Activated CD4-positive, alpha-beta T cell treated with anti-CD3 and anti-CD28 coated beads, Interleukin-2, Interleukin-6, amounts not matched to agents 100 ng/mL and 50 ng/mL, durations not matched to agents 16 hours and 8 hours (primary cell): ENCODE data around the gene BORCS6.
A peak's percentile ranks its signal among the peaks of the same experiment; 100 is the strongest.
"Not testable (repeated sequence)": the region's sequence is repeated elsewhere in the genome, so short reads cannot be mapped to it uniquely, and the experiment has no call there.

Source experiments
- DNase-seq: peaks from one replicate; pipeline ENCODE4 v3.0.0-alpha.2; 2020

Gene BORCS6

GRCh38 chr17:8189711-8190477, at the start of gene BORCS6:
TSS of gene BORCS6 (minus strand) at chr17:8190180. CDS start at chr17:8190140, 40 bp downstream.
- peak; percentile 99 for DNase-seq

GRCh38 chr17:8237886-8238285, 47.9 kb upstream of the BORCS6 start:
- no peak for DNase-seq

GRCh38 chr17:8237175-8237574, 47.2 kb upstream of the BORCS6 start:
- DNase-seq = no peak

DNA sequence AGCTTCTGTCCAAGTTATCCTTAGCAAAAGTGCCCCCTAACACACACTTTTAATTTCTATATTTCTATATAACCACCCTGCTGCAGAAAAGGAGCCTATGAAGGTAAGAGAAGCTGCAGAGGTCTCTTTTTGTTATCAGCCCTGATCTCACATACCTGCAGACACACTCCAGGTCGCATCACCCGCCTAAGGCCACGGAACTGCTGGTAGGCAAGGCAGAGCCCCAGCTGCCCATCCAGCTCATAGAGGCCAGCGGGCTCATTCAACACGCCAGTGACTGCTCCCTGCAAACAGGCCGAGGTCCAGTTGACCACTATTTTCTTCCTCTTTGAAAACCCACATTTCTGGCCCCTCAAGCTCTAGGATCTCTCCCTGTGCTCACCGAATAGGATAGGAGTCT, 45.7 kb upstream of the BORCS6 start:
- no peak for DNase-seq

DNA sequence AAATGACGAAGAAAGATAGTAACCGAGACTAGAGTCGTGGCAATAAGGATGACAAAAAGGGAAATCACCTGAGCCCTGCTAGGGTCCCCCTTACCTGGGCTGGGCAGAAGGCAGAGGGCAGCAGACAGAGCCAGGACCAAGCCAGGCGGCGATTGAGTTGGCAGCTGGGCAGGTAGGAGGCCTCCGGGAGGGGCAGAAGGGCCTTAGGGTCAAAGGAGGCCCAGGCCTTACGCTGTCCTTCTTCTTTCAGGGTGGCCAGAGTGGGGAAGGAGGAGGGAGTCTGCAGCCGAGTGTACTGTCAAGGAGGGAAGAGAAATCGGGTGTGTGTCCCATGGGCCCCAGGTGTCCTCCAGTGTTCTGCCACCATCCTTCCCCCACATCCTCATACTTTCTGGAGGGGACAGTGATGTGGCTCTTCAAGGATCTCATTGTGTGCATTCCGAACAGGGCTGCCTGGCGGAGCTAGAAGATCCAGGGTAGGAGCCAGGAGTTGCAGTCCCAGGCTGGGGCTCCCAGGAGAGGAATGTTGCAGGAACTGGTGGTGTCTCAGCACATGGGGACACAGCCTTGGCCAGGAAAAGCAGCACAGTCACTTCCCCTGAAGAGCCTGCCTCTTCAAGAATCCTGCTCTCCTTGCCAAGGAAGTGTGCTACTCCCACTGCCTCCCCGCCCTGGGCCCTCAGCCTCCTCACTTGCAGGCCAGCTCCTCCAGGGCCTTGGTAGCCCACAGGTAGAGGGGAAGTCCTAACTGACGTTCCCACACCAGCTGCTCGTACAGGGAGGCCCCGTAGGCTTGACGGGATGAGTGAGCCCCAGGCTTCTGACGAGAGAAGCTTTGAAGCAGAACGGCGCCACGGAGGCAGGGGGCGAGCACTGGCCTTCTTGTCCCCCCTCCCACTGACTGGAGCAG, 44.6 kb upstream of the BORCS6 start:
- DNase-seq = no peak

DNA sequence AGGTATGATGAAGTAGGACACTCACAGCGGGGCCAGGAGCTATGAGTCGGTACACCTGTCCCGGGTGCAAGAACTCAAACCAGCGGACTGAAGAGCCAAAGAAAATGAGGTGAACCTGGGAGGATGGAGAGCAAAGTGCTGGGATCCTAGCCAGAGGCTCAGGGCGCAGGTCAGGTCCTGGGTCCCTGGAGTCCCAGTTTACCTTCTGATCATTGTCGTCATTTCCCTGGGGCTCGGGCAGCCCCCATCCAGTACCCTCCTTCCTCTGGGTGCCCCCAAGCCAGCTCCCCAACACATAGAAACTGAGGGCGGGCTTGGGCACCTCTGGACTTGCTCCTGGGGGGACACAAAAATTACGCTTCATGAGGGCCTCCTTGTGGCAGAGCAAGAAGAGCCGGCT, 41.7 kb upstream of the BORCS6 start:
- no peak for DNase-seq

DNA sequence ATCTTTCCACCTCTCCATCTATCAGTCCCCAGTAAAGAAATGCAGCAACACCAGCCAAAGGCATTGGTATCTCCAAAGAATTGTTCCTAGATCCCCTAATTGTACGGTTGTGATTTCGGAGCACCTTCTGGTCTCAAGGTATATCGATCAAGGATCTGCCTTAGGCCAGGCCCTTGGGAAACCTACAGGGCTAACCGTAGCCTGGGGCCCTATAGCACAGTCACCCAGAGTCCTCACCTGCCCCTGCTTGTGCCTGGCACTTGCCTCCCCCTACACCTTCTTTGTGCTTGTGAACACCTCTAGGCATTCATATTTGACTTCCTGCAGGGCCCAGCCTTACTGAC, 37.2 kb upstream of the BORCS6 start:
- no peak for DNase-seq

DNA sequence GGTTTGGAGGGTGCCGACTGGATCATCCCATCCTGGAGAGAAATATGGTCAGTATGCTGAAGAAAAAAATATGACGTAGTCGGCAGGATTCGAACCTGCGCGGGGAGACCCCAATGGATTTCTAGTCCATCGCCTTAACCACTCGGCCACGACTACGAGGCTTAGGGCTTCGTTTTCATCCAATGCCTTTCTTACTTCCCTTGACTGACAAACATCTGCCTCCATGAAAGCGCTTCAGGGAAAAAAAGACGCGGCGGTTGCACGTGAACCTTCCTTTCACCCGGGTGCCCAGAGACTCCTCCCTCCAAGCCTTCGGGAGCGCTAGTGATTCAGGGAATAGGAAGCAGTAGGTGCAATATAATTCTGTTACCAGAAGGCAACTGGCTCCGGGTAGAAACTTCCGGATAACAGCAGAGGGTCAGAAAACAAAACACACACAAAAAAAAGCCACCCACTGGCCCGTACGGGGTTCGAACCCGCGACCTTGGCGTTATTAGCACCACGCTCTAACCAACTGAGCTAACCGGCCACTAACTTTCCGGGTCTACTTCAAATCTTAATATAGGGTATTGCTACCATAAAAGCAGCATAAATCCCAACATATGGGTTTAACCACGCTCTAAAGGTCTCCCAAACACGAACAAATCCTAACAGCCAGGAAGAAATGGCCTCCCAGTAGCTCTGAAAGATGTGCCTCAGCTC, 36.7 kb upstream of the BORCS6 start:
- peak; percentile 84 for DNase-seq

DNA sequence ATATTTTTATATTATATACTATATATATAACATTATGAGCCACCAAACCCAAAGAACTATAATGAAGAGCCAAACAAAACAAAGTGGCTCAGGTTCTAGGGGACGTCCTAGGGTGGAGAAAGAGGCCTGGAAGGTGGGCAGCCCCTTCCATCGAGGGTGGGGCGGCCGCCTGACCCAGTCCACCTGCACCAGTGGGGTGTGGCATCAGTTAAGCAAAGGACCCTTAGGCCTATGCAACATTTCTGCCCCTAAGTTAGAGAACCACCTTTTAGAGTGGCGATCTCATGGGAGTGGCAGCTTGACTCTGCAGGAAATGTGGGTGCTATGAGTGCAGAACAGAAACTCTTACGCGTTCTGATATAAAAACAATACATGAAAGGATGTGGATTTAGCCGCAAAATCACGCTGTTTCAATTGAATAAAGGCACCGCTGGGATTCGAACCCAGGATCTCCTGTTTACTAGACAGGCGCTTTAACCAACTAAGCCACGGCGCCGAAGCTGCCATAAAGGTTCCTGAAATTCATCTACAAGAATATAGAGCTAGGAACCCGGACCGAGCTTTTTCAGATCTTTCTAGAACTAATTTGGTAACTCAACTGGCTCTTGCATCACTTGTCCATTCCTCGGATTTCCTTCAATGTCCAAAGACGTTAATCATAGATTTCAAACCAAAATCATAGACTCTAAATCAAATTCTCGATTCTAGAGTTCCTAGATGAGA, 36.0 kb upstream of the BORCS6 start:
- peak; percentile 92 for DNase-seq

- DNase-seq = no peak
These were observed 35.2 kb upstream of the BORCS6 start for GRCh38 chr17:8224891-8225812.

- peak; percentile 71 for DNase-seq
These were observed 33.6 kb upstream of the BORCS6 start for GRCh38 chr17:8223356-8224126.

DNA sequence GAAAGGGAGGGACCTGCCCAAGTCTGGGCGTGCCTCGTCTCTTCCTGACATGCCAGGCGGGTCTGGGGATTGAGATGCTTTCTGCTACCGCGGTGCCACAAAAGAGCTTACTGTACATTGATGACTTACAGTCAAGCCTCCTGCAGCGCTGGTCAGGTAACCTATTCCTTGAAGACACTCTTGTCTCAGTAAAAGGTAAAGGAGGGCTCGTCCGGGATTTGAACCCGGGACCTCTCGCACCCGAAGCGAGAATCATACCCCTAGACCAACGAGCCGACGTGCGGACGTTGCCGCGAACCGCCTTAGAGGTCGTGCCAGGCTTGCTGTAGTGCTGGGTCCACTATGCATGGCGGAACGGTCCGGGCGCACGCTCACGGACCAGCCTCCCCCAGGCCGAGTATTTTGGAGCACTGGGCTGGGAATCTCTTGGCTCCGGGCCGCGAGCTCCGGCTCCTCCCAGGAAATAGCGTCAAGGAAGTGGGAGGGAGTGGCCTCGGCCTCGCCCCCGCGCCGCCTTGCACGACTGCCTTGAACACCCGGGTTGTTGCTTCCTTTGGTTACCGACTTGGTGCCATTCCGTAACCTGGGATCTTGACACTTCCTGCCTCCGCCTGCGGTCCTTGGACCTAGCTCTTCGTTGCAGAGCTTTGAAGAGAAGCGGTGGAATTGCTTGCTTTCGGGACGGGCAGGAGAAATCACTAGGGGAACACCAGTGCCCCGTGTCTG, 32.8 kb upstream of the BORCS6 start:
- DNase-seq = peak; percentile 93

- DNase-seq = no peak
These were observed 32.3 kb upstream of the BORCS6 start for GRCh38 chr17:8222380-8222629.

DNA sequence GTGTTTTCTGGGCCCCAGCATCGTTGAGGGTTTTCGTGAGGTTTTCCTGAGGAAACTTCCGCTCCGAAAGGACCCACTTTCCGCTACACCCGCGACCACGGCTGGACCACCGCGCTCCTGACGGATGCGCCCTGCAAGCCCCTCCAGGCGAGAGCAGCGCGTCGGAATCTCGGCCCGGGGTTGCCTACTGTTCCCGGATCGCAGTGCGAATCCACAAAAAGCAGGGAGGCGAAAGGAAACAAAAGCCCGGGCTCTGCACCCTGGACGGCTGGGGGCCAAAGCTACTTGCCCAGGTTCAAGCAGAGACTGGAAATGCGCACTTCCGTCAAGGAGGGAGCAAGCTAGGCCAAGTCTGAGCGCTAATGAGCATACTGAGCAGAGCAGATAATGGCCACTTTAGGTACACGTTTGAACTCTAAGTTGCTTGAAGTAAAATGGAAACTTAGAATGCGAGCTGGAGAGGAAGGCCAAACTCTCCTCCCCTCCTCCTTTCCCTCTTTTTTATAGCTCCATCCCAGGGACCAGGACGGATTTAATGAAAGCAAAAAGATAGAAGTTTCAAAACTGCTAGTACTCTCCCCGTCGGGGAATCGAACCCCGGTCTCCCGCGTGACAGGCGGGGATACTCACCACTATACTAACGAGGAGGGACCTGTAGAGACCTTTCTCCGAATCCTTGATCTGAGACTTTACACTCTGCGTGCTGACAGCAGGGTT, 31.8 kb upstream of the BORCS6 start:
- DNase-seq = peak; percentile 93

GRCh38 chr17:8220783-8221662, 31.0 kb upstream of the BORCS6 start:
- DNase-seq = peak; percentile 96

DNA sequence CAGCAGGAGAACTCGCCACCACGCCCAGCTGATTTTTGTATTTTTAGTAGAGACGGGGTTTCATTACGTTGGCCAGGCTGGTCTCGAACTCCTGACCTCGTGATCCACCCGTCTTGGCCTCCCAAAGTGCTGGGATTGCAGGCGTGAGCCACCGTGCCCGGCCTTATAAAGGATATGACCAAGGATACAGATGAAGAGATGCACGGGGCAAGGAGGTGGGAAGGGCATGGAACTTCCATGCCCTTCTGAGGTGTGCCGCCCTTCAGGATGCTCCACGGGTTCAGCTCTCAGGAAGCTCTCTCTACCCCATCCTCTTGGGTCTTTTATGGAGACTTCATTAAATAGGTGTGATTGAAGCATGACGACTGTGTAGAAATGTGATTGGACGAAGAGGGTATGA, 24.0 kb upstream of the BORCS6 start:
- DNase-seq = not testable (repeated sequence)

GRCh38 chr17:8212312-8213180, 22.6 kb upstream of the BORCS6 start:
- no peak for DNase-seq
